NB4 (cell line): Measurements from ENCODE around the gene CPNE2.

Source experiments
- MAX ChIP-seq: IDR thresholded peaks from 2 replicates; pipeline ENCODE4 v1.6.1; 2011; ENCODE audit warnings: low read depth, low read length
- POLR2A ChIP-seq: IDR thresholded peaks from 2 replicates; pipeline ENCODE4 v1.6.1; 2011; ENCODE audit warnings: mild to moderate bottlenecking; ENCODE audit not compliant: insufficient read length; ENCODE audit errors: extremely low read depth
- TF ChIP-seq, protein P1 (sequence below): IDR thresholded peaks from one replicate; pipeline ENCODE4 v1.5.1; 2012; ENCODE audit warnings: low read depth, low read length

GRCh38 chr16:57138281-57138935, 46.0 kb downstream of the CPNE2 start:
- TF ChIP-seq, protein P1, sequence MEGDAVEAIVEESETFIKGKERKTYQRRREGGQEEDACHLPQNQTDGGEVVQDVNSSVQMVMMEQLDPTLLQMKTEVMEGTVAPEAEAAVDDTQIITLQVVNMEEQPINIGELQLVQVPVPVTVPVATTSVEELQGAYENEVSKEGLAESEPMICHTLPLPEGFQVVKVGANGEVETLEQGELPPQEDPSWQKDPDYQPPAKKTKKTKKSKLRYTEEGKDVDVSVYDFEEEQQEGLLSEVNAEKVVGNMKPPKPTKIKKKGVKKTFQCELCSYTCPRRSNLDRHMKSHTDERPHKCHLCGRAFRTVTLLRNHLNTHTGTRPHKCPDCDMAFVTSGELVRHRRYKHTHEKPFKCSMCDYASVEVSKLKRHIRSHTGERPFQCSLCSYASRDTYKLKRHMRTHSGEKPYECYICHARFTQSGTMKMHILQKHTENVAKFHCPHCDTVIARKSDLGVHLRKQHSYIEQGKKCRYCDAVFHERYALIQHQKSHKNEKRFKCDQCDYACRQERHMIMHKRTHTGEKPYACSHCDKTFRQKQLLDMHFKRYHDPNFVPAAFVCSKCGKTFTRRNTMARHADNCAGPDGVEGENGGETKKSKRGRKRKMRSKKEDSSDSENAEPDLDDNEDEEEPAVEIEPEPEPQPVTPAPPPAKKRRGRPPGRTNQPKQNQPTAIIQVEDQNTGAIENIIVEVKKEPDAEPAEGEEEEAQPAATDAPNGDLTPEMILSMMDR, result no peak
- TF ChIP-seq POLR2A, result no peak
- no peak for TF ChIP-seq MAX
